Nephron (organoid): ENCODE results near the gene UTS2R.
A peak's percentile ranks its signal among the peaks of the same experiment; 100 is the strongest.

Source experiments
- H3K27ac Mint-ChIP-seq, 3 experiments: 2 replicates each; pipeline ENCODE4 v1.8.0; 2020; ENCODE audit warnings: mixed read lengths in 3 of 3, mild to moderate bottlenecking in 2 of 3, moderate library complexity in 1 of 3
- H3K27me3 Mint-ChIP-seq: 2 replicates; pipeline ENCODE4 v1.8.0; 2021; ENCODE audit warnings: low read depth, mild to moderate bottlenecking, moderate library complexity, mixed read lengths
- H3K36me3 Mint-ChIP-seq: 2 replicates; pipeline ENCODE4 v1.8.0; 2020; ENCODE audit warnings: low read depth, mixed read lengths
- H3K4me1 Mint-ChIP-seq: 2 replicates; pipeline ENCODE4 v1.8.0; 2020; ENCODE audit warnings: mixed read lengths
- H3K4me3 Mint-ChIP-seq, 3 experiments: 2 replicates each; pipeline ENCODE4 v1.8.0; 2020; ENCODE audit warnings: mild to moderate bottlenecking in 3 of 3, mixed read lengths in 3 of 3, moderate library complexity in 2 of 3
- H3K9me3 Mint-ChIP-seq: 2 replicates; pipeline ENCODE4 v1.8.0; 2020; ENCODE audit warnings: mixed read lengths
- TF ChIP-seq, protein P1 (sequence below), 3 experiments: fragments of 200-600 bp; sonication (generic); IDR thresholded peaks; one replicate each; pipeline ENCODE4 v1.5.0; 2021; ENCODE audit warnings: antibody characterized with exemption in 3 of 3; ENCODE audit not compliant: unreplicated experiment in 3 of 3

UTS2R gene

GRCh38 chr17:82400206-82400605, 28.6 kb downstream of the UTS2R start:
- no peaks in the 10 kb centered on the region for H3K9me3 Mint-ChIP-seq
- H3K27ac Mint-ChIP-seq, result peak overlapping the region; percentile 19 to 90 (median 42)
- H3K4me1 Mint-ChIP-seq, result peaks cover 35% of the 10 kb centered on the region
- no peaks in the 10 kb centered on the region for H3K27me3 Mint-ChIP-seq
- no peak overlapping the region for H3K4me3 Mint-ChIP-seq
- TF ChIP-seq, protein P1, sequence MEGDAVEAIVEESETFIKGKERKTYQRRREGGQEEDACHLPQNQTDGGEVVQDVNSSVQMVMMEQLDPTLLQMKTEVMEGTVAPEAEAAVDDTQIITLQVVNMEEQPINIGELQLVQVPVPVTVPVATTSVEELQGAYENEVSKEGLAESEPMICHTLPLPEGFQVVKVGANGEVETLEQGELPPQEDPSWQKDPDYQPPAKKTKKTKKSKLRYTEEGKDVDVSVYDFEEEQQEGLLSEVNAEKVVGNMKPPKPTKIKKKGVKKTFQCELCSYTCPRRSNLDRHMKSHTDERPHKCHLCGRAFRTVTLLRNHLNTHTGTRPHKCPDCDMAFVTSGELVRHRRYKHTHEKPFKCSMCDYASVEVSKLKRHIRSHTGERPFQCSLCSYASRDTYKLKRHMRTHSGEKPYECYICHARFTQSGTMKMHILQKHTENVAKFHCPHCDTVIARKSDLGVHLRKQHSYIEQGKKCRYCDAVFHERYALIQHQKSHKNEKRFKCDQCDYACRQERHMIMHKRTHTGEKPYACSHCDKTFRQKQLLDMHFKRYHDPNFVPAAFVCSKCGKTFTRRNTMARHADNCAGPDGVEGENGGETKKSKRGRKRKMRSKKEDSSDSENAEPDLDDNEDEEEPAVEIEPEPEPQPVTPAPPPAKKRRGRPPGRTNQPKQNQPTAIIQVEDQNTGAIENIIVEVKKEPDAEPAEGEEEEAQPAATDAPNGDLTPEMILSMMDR (IDR thresholded peaks at IDR 0.05; ENCODE audit: unreplicated experiment in 3 of 3), result no peak
- peaks cover 27% of the 10 kb centered on the region for H3K36me3 Mint-ChIP-seq

DNA sequence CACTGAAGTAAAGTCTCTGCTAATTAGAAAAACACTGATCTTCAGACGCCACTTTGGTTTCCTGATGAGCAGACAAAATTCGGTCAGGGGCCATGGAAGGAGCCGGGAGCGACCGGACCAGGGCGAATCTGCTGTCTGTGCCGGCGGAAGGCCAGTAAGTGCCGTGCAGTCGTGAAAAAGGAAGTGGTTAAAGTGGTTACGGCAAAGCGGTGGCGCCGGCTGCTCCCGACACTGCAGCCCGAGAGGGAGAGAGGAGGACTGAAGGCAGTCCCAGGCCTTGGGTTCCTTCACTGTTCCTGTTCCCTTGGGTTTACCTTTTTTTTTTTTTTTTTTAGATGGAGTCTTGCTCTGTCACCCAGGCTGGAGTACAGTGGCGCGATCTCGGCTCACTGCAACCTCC, 29.3 kb downstream of the UTS2R start:
- Mint-ChIP-seq H3K4me3 (no peak overlapping the region), H3K36me3 (peaks cover 26% of the 10 kb centered on the region), H3K9me3 (no peaks in the 10 kb centered on the region), H3K4me1 (peaks cover 35% of the 10 kb centered on the region), H3K27me3 (no peaks in the 10 kb centered on the region), H3K27ac (peak overlapping the region in 1 of 3 experiments; percentile 90)
- TF ChIP-seq, protein P1 (IDR thresholded peaks at IDR 0.05; ENCODE audit: unreplicated experiment in 3 of 3), result no peak

GRCh38 chr17:82402865-82403264, 31.3 kb downstream of the UTS2R start:
- H3K27me3 Mint-ChIP-seq, result no peaks in the 10 kb centered on the region
- peaks cover 32% of the 10 kb centered on the region for H3K4me1 Mint-ChIP-seq
- no peak overlapping the region for H3K27ac Mint-ChIP-seq
- no peak overlapping the region for H3K4me3 Mint-ChIP-seq
- peaks cover 25% of the 10 kb centered on the region for H3K36me3 Mint-ChIP-seq
- H3K9me3 Mint-ChIP-seq, result no peaks in the 10 kb centered on the region
- TF ChIP-seq, protein P1 (IDR thresholded peaks at IDR 0.05; ENCODE audit: unreplicated experiment in 3 of 3), result no peak

GRCh38 chr17:82403662-82404660, 32.4 kb downstream of the UTS2R start:
- Mint-ChIP-seq H3K27ac (no peak overlapping the region), H3K4me1 (peaks cover 42% of the 10 kb centered on the region), H3K9me3 (no peaks in the 10 kb centered on the region), H3K36me3 (peaks cover 25% of the 10 kb centered on the region), H3K4me3 (no peak overlapping the region), H3K27me3 (no peaks in the 10 kb centered on the region)
- TF ChIP-seq, protein P1 (IDR thresholded peaks at IDR 0.05; ENCODE audit: unreplicated experiment in 3 of 3), result no peak

- H3K27ac Mint-ChIP-seq, result no peak overlapping the region
- TF ChIP-seq, protein P1 (IDR thresholded peaks at IDR 0.05; ENCODE audit: unreplicated experiment in 3 of 3), result no peak
- peaks cover 25% of the 10 kb centered on the region for H3K36me3 Mint-ChIP-seq
- H3K4me3 Mint-ChIP-seq, result no peak overlapping the region
- no peaks in the 10 kb centered on the region for H3K27me3 Mint-ChIP-seq
- H3K9me3 Mint-ChIP-seq, result no peaks in the 10 kb centered on the region
- peaks cover 36% of the 10 kb centered on the region for H3K4me1 Mint-ChIP-seq
Measured at GRCh38 chr17:82405051-82405450, 33.5 kb downstream of the UTS2R start.
